SHP77 treated with DMSO at 0.1 percent for 48 hours (cell line): ENCODE data around the gene UGGT2.
"Not testable (repeated sequence)": the region's sequence is repeated elsewhere in the genome, so short reads cannot be mapped to it uniquely, and the experiment has no call there.

Experiments
- DNase-seq: peaks from one replicate; lab custom pipeline; 2025; lab: John Stamatoyannopoulos, UW

Gene UGGT2

DNA sequence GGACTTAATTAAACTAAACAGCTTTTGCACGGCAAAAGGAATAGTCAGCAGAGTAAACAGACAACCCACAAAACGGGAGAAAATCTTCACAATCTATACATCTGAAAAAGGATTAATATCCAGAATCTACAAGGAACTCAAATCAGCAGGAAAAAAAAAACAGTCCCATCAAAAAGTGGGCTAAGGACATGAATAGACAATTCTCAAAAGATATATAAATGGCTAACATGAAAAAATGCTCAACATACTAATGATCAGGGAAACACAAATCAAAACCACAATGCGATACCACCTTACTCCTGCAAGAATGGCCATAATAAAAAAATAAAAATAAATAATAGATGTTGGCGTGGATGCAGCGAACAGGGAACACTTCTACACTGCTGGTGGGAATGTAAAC is 1.7 kb downstream of the UGGT2 start:
- DNase-seq: not testable (repeated sequence)

GRCh38 chr13:96050955-96051354 is 2.2 kb downstream of the UGGT2 start:
- not testable (repeated sequence) for DNase-seq

DNA sequence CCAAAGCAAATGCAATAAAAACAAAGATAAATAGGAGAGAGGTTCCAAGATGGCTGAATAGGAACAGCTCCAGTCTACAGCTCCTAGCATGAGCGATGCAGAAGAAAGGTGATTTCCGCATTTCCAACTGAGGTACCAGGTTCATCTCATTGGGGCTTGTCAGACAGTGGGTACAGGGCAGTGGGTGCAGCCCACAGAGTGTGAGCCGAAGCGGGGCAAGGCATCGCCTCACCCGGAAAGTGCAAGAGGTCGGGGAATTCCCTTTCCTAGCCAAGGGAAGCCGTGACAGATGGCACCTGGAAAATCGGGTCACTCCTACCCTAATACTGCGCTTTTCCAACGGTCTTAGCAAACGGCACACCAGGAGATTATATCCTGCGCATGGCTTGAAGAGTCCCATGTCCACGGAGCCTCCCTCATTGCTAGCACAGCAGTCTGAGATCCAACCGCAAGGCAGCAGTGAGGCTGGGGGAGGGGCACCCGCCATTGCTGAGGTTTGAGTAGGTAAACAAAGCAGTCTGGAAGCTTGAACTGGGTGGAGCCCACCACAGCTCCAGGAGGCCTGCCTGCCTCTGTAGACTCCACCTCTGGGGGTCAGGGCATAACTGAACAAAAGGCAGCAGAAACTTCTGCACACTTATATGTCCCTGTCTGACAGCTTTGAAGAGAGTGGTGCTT is 6.6 kb downstream of the UGGT2 start:
- not testable (repeated sequence) for DNase-seq

DNA sequence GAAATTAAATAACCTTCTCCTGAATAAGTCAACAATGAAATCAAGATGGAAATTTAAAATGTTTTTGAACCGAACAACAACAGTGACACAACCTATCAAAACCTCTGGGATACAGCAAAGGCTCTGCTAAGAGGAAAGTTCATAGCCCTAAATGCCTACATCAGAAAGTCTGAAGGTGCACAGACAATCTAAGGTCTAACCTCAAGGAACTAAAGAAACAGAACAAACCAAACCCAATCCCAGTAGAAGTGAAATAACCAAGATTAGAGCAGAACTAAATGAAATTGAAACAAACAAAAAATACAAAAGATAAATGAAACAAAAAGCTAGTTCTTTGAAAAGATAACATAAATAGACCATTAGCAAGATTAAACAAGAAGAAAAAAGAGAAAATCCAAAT is 9.0 kb downstream of the UGGT2 start:
- DNase-seq: no peak

DNA sequence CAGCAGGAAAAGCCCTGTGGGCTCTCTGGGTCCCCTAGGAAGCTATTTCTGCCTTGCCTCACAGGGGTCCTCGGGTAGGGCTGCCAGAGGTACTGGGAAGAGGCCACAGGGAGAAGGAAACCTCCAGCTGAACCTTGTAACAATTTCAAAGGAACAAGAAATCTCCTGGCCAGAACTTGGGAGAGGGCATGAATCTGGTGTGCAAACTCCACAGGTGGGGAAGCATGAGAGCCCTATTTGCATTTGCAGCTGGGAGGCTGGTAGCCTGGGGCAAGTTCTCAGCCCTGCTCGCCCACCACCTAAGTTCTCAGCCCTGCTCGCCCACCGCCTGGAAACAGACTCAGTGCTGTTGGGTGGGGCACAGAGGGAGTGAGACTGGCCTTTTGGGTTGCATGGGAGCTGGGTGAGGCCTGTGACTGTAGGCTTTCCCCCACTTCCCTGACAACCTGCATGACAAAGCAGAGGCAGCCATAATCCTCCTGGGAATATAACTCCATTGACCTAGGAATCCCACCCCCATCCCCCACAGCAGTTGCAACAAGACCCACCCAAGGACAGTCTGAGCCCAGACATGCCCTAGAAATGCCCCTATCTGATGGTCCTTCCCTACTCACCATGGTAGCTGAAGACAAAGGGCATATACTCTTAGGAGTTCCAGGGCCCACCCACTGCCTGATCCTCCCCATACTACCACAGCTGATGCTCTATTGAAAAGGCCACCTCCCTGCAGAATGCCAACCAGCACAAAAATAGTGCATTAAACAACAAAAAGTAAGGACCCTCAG is 11.7 kb downstream of the UGGT2 start:
- DNase-seq: no peak

GRCh38 chr13:96036515-96036914 is 16.7 kb downstream of the UGGT2 start:
- DNase-seq: no peak

DNA sequence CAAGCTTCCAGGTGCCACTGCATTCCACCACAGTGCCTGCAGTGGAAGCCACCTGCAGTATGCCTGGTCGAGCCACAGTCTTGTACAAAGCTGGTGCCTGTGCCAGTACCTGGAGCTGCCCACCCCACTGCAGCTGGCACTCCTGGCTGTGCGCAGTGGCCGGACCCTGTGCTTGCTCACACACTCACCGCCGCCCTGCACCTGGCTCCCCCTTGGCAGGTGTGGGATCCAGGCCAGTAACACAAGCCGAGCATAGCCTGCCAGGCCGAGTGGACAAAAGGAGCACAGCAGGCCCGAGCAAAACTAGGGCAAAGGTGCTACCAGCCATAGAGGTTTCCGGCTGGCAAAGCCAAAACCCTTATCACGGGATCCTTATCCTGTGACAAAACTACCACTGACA is 18.5 kb downstream of the UGGT2 start:
- DNase-seq: no peak

GRCh38 chr13:96033220-96034015 is 19.8 kb downstream of the UGGT2 start:
- no peak for DNase-seq

DNA sequence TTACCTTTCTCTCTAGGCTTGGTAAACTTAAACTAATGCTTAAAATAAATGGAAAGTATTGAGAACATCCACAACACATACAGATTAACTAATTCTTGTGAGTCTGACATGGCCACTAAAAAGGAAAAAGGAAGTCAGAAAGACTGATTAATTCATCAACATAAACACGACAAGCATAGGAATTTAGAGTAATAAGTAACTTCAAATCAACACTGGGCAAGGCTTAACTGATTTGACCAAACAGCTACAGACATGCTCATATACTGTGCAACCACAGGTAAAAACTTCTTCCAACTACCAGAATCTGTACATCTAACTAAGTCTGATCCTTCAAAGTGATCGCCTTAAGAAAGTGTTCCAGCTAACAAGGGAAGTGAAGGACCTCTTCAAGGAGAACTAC is 20.5 kb downstream of the UGGT2 start:
- no peak for DNase-seq

GRCh38 chr13:96029002-96029401 is 24.2 kb downstream of the UGGT2 start:
- no peak for DNase-seq

GRCh38 chr13:96027496-96027895 is 25.7 kb downstream of the UGGT2 start:
- DNase-seq: no peak

- no peak for DNase-seq
Measured at GRCh38 chr13:96025283-96025682, 27.9 kb downstream of the UGGT2 start.

- DNase-seq: no peak
Measured at GRCh38 chr13:96020931-96021330, 32.3 kb downstream of the UGGT2 start.

DNA sequence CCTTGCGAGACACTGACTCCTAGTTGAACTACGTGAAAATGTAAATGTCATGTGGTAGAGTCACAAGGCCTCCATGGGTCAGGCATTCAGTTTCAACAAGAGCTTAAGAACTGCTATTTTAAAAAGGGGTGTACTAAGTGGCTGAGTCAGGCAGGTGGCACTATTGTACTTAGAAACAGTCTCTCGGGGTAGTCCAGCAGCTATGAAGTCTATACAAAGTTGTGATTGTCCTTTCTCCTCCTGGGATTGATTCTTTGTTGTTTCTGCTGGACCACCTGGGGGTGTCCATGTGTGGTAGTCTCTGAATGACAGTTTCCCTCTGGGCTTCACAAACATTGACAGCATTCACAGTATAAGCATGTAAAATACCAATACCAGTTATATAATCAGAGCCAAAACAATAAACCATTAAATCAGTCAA is 33.0 kb downstream of the UGGT2 start:
- DNase-seq: peak; percentile 78

DNA sequence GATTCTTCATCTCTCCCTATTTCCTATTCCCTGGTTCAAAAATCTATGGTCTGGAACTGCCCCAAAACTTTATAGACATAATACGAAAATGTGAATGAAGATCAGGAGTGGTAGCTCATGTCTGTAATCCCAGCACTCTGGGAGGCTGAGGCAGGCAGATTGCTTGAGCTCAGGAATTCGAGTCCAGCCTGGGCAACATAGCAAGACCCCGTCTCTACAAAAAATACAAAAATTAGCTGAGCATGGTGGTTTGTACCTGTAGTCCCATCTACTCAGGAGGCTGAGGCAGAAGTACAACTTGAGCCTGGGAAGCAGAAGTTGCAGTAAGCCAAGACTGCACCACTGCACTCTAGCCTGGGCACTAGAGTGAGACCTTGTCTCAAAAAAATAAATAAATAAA is 35.1 kb downstream of the UGGT2 start:
- no peak for DNase-seq

DNA sequence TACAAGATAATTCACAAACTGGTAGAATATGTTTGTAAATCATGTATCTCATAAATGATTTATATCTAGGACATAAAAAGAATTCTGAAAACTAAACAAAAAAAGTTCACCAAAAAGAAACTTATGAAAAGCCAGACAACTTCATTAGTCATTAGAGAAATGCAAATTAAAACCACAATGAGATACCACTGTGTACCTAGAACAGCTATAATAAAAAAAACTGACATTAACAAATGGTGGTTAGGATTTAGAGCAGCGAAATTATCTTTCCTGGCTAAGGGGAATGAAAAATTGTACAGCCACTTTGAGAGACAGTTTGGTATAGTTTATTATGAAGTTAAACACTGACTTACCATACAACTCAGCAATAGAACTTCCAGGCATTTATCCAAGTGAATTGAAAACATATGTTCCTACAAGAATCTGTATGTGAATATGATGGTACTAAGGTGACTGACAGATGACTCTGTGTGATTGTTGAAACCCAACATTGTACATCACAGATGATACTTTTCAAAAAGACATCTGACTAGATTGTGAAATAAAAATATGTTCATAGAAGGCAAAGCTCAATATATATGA is 41.8 kb downstream of the UGGT2 start:
- no peak for DNase-seq

DNA sequence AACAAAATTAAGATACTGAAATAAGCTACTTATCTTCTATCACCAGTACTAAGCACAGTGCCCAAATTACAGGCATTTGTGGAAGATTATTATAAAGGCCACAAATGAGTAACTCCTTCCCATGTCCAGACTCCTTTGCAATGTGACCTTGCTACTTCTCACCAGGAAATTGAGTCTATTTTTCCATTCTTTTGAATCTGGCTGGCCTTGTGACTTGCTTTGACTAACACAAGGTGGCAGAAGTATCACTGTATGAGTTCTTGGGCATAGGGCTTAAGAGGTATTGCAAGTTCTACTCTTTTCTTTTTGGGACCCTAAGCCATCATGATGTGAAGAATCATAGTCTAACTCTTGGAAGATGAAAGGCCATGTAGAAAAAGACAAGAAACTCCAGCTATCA is 49.9 kb downstream of the UGGT2 start:
- no peak for DNase-seq

- no peak for DNase-seq
Measured at GRCh38 chr13:96002322-96003131, 50.7 kb downstream of the UGGT2 start.

DNA sequence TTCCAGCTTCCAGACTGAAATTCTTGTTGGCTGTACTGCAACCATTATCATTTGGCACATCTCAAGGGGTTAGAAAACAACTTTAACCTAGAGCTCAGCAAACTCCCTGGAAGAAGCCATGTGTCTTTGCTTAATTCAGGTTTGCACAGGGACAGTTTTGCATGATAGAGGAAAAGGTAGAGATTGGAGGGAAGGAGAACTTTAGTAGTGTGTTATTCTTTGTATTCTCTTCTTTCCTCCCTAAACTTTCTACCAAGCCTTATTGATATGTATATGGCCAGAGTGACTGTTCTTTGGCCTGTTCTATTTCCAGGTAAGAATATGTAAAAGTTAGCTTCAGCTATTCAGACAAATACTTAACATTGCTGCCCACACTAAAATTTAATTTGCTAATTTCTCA is 53.1 kb downstream of the UGGT2 start:
- DNase-seq: no peak

DNA sequence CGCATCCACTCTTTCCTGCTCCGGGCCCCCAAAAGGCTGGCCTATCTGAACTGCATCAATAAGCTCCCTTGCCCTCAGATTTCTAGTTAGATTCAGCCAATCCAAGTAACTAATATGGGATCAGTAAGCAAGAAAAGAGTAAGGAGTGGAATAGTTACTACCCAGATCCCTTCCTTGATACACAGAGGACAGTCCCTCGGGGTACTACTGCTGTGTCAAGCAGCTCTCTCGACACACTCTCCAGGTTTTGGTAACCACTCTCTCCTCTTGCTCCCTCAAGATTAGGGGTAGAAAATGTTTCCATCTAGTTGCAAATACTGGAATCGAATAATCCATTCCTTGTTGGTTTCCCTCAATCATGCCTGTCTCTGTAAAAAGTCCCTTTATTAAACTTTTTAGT is 65.4 kb downstream of the UGGT2 start:
- no peak for DNase-seq

DNA sequence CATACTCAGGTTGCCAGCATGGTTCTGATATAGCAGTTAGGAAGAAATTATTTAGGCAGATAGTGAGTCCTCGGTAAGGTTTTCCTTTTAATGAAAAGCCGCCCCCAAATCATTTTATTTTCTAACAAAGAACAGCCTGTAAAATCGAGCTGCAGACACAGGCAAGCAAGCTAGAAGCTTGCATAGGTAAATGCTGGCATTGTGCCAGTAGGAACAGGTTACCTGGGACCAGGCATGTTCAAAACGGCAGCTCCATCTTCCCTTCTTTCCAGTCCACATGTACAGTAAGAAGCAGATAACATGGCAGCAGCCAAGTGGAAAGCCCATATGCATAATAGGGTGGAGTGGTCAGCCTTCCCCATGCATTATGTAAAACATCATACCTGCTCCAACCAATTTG is 71.1 kb downstream of the UGGT2 start:
- DNase-seq: no peak

DNA sequence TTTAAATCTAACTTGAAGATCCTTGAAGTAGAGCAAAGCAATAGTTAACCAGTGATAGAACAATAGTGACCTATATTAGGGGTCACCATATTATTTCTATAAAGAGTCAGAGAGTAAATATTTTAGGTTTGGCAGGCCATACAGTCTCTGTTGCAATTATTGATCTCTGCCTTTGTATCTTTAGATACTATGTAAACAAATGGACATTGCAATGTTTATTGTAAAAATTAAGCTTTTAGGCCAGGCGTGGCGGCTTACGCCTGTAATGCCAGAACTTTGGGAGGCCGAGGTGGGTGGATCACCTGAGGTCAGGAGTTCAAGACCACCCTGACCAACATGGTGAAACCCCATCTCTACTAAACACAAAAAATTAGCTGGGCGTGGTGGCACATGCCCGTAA is 80.5 kb downstream of the UGGT2 start:
- not testable (repeated sequence) for DNase-seq
